Measurements from ENCODE around the gene LBP.
"Not testable (repeated sequence)": the region's sequence is repeated elsewhere in the genome, so short reads cannot be mapped to it uniquely, and the experiment has no call there.

The LBP gene

DNA sequence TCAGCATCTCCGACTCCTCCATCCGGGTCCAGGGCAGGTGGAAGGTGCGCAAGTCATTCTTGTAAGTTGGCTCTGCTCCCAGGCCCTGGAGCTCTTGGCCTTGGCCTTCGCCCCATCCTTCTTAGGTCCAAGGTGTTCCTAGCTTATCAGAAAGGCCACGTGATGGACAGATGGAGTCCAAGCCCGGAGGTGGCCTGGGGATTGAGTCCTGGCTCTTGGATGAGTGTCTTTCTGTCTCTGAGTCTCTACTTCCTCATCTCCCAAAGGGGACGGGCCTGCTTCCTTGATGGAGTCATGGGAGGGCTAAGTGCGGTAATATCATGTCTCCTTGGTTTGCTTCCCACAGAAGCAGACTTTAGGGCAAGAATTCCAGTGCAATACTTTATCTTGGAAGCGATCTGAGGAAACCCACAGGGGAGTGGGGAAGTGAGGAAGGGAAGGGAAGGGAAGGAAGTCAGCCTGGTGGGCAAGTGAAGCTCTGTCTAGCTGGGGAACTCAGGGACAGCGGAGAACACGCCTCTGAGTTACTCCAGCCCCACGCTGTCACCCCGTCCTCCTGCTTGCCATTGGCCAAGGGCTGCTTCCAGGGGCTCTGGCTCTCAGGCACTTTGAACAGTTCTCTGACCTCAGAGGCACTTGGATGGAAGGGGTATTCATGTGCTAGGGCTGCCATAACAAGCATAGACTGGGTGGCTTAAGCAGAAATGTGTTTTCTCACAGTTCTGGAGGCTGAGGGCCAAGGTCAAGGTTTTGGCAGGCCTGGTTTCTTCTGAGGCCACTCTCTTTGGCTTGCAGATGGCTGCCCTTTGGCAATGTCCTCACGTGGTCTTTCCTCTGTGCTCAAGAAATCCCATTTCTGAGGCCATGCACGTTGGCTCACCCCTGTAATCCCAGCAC is 4.8 kb downstream of the LBP start:
- no peak for DNase-seq

DNA sequence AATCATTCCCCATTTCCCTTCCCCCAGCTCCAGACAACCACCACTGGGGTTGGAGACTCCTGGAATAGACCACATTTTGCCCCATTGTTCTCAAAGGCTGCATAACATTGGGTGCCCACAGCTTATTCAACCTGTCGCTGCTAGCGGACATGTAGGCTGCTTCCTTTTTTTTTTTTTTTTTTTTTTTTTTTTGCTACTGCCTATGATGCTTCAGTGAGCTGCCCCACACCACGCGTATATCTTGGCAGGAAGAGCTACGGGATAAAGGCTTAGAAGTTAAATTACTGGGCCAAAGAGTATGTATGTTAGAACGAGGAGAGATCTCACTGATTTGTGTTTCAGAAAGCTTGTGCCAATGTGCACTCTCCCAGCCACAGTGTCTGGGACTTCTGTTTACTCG is 7.0 kb downstream of the LBP start:
- no peak for DNase-seq

DNA sequence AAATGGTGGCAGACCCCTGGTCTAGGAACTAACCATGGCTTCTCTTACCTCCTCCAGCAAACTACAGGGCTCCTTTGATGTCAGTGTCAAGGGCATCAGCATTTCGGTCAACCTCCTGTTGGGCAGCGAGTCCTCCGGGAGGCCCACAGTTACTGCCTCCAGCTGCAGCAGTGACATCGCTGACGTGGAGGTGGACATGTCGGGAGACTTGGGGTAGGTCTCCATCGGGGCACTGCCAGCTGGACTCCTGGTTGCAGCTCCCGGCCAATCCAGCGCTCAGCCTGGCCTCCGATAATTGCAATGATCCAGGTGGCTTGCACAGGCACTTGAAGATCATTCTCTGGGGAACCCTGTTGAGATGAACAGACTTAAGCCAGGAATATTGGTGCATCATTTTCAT is 7.9 kb downstream of the LBP start:
- DNase-seq: no peak

DNA sequence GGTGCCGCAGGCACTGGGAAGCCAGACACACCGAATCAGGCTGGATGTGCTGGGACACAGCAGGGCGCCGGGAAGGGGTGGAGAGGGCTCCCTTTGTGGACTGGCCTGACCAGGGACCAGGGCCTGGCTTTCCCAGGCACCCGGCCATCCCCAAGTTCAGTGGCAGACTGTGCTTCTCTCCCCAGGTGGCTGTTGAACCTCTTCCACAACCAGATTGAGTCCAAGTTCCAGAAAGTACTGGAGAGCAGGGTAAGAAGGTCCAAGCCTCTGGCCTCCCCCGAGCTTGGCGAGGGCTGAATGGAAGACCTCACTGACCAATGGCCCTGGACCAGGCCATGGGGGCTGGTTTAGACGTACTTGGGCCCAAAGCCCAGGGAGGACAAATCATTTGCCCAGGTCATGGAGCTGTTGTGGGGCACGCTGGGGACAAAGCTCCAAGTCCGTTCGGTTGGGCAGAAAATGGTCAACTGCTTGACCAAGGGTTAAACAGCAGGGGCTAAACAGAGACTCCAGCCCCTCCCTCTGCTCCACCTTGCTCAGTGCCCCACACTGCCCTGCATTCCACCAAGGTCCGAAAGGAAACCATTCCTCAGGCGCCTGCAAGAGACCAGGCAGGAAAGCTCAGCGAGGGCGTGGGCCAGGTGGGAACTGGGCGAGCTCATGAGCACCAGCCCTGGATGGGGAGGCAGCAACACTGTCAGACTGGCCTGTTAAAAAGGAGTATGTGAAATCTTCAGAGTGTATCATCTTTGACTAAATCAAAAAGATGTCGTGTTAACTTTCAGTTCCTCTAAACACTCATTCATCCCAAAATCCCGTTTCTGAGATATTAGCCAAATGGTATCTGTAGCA is 9.1 kb downstream of the LBP start:
- no peak for DNase-seq

DNA sequence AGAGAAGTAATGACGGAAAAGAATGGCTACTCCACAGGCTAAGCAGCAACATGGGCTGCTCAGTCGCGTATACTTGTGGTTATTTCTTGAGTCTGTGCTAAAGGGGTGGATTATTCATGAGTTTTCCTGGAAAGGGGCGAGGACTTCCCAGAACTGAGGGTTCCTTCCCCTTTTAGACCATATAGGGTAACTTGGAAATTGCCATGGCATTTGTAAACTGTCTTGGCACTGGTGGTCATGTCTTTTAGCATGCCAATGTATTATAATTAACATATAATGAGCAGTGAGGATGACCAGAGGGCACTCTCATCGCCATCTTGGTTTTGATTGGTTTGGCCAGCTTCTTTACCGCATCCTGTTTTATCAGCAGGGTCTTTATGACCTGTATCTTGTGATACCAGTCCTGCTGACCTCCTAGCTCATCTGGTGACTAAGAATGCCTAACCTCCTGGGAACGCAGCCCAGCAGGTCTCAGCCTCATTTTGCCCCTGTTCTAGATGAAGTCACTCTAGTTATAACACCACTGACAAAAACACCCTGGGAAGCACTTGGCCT is 11.4 kb downstream of the LBP start:
- DNase-seq: no peak

DNA sequence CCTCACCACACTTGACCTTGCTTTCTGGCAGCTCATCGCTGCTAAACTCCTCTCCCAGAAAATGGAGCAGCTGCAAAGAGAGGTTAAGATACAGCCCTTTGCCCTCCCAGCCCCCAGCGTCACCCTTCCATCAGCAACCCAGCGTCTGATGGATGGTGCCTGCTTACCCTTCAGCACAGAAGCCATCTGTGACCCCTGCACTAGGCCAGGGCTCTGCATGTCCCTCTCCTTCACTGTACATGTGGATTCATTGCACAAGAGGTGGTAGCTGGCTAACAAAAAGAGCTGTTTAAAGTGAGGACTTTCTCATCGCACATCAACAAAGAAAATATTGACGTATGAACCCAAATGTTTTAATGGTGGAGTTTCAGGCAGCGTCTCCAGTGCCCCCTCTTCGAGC is 12.3 kb downstream of the LBP start:
- no peak for DNase-seq

DNA sequence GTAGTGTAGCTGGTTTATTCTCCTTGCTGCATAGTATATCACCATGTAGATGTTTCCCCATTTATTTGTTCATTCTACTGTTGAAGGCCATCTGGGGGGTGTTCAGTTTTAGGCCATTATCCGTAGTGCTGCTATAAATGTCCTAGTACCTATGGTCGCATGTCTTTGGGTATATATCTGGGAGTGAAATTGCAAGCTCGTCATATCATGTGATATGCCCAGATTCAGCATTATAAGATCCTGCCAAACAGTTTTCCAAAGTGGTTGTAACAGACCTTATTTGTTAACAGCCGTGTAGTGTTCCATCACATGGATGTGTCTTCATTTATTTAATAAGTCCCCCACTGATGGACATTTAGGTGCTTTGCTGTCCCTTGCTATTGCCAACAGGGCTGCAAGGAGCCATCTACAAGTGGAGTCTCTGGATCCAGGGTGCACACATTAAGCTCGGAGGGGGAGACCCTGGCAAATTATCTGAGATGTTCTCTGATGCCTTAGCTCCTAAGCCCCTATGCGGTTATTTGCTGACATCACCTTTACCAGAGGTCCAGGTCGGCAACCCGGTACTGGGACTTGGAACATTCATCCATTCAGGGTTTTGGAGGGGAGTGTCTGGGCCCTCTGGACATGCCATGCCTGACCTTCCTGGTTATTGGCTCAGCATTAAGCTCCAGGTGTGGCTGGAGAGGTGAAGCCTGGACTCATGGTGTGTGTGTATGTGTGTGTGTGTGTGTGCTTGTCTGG is 16.9 kb downstream of the LBP start:
- no peak for DNase-seq

DNA sequence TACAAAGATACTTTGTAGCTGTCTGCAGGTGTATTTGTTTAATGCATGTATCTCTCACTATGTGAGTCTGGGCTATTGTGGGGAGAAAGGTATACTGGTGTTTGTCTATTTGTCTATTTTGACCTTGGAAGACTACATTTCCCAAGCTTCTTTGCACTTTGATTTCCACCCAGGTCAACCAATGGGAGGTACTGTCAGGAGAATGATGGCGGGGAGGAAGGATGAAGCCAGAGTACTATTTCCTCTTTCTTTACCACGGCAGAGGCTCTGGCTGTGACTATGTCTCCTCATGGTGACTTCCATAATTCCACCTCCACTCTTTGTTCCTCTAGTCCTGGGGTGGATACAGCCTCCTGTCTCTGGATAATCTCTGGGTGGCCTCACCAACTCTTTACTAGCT is 23.1 kb downstream of the LBP start:
- DNase-seq: no peak

DNA sequence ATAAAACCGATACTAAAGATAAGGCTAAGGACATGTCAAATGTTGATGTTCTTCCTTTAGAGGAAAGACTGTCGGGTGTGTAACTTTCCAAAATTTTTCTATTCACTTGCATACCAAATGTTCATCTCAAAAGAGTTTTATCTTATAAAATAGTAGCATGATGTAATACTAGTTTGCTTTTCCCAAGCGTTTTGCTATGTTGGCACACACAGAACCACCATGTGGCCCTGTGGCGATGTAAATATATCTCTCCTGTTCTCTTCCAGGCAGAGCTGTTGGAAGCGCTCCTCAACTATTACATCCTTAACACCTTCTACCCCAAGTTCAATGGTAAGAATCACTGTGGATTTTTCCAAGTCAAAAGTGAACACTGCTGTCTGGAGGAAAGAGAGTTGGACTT is 26.5 kb downstream of the LBP start:
- DNase-seq: no peak

DNA sequence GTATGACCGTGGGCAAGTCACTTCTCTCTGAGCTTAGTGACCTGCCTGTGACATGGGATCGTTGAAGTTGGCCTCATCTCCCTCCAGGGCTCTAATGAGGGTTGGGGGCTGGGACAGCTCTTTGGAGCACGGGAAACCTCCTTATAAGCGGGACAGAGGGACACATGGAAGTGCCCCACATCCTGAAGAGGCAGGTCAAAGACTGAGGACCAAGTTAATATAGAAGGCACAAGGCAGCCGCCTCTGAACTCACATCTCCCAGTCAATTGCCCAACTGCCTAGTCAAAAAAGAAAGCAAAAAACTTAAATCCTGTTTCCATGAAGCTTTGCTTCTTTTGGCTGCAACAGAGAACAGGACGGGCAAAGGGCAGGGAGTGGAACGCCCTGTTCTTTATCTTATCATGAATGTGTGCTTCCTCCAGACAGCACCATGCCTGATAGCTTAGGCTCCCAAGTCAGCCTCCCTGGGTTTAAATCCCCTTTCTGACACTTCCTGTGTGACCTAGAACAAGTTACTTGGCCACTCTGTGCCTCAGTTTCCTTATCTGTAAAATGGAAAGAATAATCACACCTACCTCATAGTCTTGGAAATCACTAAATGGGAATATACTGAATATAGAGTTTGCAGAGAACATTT is 27.1 kb downstream of the LBP start:
- no peak for DNase-seq

DNA sequence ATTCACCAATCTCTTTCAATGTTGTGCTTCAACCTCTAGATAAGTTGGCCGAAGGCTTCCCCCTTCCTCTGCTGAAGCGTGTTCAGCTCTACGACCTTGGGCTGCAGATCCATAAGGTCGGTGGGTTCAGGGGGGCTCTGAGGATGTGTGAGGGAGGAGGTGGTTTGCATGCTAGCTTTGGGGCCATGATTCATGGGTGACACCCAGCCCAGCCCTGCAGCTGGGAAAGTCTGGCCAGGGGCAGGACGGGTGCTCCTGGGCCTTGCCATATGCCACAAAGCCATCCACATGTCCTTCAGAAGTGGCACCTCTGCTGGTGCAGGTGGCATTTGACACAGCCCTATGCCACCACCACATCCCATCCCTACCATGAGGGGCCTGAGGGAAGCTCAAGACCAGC is 27.6 kb downstream of the LBP start:
- DNase-seq: no peak

DNA sequence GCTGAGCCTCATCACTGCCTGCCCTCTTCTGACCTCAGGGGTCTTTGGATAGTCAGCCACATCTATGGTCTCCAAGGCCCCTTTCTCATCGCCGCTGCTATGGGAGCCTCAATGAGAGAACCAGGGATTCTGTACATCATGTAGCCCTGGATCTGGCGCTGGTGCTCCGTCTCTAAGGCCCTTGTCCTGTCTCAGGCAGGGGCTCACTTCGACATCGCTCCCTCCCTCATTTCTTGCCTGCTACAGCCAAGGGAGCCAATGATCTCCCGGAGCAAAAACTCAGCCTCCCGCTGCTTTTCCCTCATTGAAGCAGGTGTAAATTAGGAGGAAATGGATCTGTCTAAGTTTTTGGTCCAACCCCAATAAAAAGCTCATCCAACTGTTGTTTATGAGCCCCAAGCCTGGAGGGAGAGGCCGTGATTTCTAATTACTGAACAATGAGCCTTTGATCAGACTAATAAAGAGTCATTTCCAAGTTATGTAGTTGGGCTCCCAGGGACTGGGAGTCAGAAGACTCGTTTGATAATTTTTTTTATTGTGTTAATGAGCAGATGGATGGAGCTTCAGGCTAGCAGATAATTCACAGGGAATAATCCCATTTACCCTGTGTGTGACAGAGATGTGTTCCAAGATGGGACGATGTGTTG is 30.9 kb downstream of the LBP start:
- no peak for DNase-seq

DNA sequence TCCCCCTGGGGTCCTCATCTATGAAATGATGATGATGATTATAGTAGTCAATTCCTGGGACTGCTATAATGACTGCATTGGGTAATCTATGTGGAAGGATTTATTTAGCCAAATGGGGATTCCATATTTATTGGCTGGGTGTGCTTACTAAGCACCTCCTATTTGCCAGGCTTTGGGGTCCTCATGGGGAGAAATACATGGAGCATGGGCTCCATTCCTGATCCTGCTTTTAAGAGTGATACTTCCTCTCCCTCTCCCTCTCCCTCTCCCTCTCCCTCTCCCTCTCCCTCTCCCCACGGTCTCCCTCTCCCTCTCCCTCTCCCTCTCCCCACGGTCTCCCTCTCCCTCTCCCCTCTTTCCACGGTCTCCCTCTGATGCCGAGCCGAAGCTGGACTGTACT is 31.6 kb downstream of the LBP start:
- not testable (repeated sequence) for DNase-seq

DNA sequence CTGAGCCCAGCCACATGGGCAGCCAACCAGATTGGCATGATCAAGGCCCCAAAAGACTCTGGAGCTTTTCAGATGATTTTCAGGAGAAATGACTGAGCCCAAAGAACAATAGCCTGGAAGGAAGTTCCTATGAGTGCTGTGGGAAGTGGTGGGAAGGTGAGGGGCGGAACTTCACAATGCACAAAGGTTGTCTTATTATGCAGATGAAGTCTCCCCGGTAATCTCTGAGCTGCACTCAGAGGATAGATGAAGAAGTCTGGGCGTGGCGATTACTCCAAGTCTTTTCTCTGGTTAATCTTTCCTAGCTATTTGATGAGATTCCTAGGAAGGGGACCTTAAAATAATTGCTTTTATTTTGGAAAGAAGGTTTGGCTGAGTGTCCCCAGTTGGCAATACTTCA is 36.9 kb downstream of the LBP start:
- no peak for DNase-seq

DNA sequence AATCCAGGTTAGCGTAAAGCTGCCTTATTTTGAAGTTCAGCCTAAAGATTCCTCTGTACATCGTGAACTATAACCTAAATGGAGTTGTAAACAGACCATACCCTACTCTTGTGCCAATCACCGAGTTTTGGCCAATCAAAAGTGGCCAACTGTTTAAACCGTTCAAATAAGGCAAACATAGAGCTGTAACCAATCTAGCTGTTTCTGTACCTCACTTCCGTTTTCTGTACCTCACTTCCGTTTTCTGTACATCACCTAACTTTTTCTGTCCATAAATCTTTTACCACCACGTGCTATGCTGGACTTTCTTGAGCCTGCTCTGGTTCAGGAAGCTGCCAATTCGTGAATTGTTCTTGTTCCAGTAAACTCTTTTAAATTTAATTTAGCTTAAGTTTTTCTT is 39.7 kb downstream of the LBP start:
- no peak for DNase-seq

DNA sequence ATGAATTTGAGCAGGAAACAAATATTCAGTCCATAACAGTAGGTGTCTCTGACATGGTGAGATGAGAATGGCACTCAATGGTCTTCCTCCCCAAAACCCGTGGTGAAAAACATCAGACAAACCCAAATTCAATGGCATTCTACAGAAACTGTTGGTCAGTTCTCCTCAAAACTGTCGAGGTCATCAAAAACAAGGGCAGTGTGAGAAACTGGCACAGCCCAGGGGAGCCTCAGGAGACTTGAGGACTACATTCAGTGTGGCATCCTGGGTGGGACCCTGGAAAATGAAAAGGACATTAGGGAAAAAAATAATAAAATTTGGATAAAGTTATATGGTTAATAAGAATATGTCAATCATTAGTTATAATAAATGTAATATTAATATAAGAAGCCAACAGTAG is 40.6 kb downstream of the LBP start:
- no peak for DNase-seq

DNA sequence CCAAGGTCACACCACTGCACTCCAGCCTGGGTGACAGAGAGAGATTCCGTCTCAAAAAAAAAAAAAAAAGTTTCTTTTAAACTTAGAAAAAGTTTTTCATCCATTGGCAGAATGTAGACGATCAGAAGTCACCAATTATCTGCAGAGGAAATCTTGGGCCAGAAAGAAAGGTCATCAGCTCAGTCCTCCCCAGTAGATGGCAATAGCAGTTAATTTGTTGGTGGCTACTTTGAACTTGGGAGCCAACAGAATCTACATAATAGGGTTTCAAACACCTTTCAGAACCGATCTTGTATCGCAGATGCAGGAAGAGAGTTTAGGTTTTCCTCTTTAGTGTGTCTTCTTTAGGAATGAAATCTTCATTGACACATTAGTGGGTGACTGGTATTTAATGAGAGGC is 41.7 kb downstream of the LBP start:
- DNase-seq: no peak

DNA sequence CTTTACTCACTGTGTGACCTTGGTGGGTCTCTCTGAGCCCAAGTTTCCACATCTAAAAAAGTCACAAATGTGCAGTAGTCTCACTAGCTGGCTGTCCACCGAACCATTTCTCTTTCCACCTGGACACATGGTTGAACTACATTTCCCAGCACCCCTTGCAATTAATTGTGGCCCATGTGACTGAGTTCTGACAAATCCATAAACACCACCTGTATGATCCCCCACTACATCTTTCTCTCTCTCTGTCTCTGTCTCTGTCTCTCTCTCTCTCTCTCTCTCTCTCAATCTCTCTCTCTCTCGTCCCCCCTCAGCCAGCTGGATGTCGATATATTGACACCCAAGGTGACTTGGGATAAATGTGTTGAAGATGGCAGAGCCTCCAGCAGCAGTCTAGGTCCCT is 46.1 kb downstream of the LBP start:
- no peak for DNase-seq

DNA sequence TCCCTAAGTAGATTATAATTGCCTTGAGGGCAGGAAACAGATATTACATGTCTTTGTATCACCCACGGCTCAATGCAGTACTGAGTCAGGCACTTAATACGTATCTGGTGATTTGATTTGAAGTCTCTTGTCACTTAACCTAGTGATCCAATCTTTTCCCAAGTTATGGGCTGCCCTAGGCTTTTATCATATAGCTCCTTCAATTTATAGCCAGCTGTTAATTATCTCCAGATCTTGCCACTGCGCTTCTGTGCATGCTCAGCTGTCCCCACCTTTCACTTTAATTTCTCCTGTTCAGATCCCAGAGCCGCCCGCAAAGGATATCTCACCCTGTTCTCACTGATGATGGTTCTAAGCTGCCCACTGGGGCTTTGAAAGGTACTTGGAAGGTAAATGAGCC is 47.0 kb downstream of the LBP start:
- DNase-seq: no peak

DNA sequence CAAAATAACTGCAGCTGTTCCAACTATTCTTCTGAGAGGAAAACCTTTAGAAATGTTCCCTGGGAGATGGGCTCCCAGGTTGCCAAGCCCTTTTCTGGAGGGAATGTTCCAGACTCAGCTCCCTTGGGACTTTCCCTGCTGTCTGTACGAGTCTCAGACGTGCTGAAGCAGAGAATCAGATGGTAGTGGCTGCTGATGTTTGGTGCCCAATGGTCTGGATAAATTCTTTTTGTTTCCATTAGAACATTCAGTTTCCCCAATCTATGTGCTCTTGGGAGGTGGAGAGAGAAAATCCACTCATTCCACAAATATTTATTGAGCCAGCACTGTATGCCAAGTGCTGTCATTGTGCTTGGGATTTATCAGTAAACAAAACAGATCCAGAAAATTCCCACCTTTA is 48.9 kb downstream of the LBP start:
- DNase-seq: no peak

DNA sequence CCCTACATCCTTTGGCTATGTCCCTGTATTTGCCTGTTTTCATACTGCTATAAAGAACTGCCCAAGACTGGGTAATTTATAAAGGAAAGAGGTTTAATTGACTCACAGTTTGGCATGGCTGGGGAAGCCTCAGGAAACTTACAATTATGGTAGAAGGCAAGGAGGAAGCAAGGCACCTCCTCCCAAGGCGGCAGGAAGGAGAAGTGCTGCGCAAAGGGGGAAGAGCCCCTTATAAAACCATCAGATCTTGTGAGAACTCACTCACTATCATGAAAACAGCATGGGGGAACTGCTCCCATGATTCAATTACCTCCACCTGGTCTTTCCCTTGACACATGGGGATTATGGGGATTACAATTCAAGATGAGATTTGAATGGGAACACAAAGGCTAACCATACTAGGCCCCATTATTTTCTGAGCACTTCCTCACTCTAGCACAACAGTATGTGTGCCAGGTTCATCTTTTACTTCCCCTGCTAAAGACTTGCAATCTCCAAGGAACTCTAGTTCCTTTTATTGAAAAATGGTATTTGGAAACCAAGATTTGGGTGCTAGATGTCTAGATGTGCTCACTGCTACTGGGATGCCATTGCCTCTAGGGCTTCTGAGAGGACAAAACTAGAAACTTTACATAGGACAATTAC is 49.6 kb downstream of the LBP start:
- DNase-seq: not testable (repeated sequence)

DNA sequence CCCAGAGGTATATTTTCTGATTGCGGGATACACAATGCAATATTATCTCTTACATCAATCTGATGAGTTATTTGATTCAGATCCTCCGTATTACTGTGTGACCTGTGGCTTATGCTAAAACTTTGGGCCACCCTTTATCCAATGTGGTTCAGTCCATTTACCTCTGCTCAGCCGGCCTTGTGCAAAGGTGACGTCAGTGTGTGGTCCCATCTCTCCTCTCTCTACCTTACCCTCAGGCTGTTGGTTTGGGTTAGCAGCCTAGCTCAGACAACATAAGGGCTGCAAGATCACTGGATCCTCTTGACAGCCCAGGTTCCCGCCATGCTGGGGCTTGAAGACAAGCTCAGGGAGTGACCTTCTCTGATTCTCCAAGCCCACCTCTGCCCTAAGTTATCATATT is 55.8 kb downstream of the LBP start:
- no peak for DNase-seq

Data from NCI-H2029 (cell line).